Left ventricle myocardium inferior (tissue), 1 donor: ENCODE data around the gene HECW1. TPM values are rescaled to one million over a fixed set of nuclear protein-coding genes. Genes with fewer than 3 reads are reported as not detected.

ENCODE experiments used
- DNase-seq: peaks from one replicate; pipeline ENCODE4 v3.0.0-alpha.2; 2020
- H3K27ac ChIP-seq: fragments of 200-600 bp; replicated peaks from 2 replicates; pipeline ENCODE4 v1.8.0; 2021
- H3K27me3 ChIP-seq: fragments of 200-600 bp; 2 replicates; pipeline ENCODE4 v1.8.0; 2021; ENCODE audit warnings: low read depth
- H3K36me3 ChIP-seq: fragments of 200-600 bp; 2 replicates; pipeline ENCODE4 v1.8.0; 2021
- H3K4me1 ChIP-seq: fragments of 200-600 bp; 2 replicates; pipeline ENCODE4 v1.8.0; 2021
- H3K4me3 ChIP-seq: fragments of 200-600 bp; 2 replicates; pipeline ENCODE4 v1.8.0; 2021; ENCODE audit warnings: mild to moderate bottlenecking, moderate library complexity
- H3K9me3 ChIP-seq: fragments of 200-600 bp; replicated peaks from 2 replicates; pipeline ENCODE4 v1.8.0; 2021
- intact Hi-C: fragments of 100-400 bp; cut with micrococcal nuclease; formaldehyde crosslinking; loops from one replicate; pipeline ENCODE4 v1.11.0; 2022
- total RNA-seq: library from RNA; stranded (reverse); fragmentation: NEBNext Ultra II Directional; extraction: Animal tissue kit (Norgen Biotek cat#: 25700); gene quantifications from one replicate; pipeline ENCODE4 v1.2.1, GENCODE V29; 2021
- TF ChIP-seq, protein P1 (sequence below): fragments of 200-600 bp; IDR thresholded peaks from 2 replicates; pipeline ENCODE4 v1.8.0; 2021; ENCODE audit warnings: antibody characterized with exemption, mild to moderate bottlenecking, borderline replicate concordance
- donor health status: DM: no; HTN: yes; CAD: no; lungs with severe emphysema.

HECW1 gene
- total RNA-seq, 1 donor from 2014 or later: not detected

GRCh38 chr7:43274752-43275151 is 162.3 kb downstream of the HECW1 start:
- intact Hi-C loops: no loop called here
- DNase-seq: no peak

GRCh38 chr7:43276547-43276946 is 164.1 kb downstream of the HECW1 start:
- intact Hi-C loops: no loop called here
- peaks cover 23% of the 10 kb centered on the region for H3K27me3 ChIP-seq
- H3K36me3 ChIP-seq: no peaks in the 10 kb centered on the region
- DNase-seq: no peak
- H3K4me1 ChIP-seq: no peaks in the 10 kb centered on the region
- H3K27ac ChIP-seq: no peak overlapping the region
- TF ChIP-seq, protein P1, sequence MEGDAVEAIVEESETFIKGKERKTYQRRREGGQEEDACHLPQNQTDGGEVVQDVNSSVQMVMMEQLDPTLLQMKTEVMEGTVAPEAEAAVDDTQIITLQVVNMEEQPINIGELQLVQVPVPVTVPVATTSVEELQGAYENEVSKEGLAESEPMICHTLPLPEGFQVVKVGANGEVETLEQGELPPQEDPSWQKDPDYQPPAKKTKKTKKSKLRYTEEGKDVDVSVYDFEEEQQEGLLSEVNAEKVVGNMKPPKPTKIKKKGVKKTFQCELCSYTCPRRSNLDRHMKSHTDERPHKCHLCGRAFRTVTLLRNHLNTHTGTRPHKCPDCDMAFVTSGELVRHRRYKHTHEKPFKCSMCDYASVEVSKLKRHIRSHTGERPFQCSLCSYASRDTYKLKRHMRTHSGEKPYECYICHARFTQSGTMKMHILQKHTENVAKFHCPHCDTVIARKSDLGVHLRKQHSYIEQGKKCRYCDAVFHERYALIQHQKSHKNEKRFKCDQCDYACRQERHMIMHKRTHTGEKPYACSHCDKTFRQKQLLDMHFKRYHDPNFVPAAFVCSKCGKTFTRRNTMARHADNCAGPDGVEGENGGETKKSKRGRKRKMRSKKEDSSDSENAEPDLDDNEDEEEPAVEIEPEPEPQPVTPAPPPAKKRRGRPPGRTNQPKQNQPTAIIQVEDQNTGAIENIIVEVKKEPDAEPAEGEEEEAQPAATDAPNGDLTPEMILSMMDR: no peak
- no peak overlapping the region for H3K4me3 ChIP-seq
- H3K9me3 ChIP-seq: peaks cover 15% of the 10 kb centered on the region

More at GRCh38 chr7:43274752-43275151, 162.3 kb downstream of the HECW1 start:
- H3K4me1 ChIP-seq: no peaks in the 10 kb centered on the region
- no peak overlapping the region for H3K4me3 ChIP-seq
- peaks cover 9% of the 10 kb centered on the region for H3K27me3 ChIP-seq
- no peak overlapping the region for H3K27ac ChIP-seq
- H3K36me3 ChIP-seq: no peaks in the 10 kb centered on the region
- H3K9me3 ChIP-seq: peaks cover 20% of the 10 kb centered on the region
- TF ChIP-seq, protein P1: no peak

DNA sequence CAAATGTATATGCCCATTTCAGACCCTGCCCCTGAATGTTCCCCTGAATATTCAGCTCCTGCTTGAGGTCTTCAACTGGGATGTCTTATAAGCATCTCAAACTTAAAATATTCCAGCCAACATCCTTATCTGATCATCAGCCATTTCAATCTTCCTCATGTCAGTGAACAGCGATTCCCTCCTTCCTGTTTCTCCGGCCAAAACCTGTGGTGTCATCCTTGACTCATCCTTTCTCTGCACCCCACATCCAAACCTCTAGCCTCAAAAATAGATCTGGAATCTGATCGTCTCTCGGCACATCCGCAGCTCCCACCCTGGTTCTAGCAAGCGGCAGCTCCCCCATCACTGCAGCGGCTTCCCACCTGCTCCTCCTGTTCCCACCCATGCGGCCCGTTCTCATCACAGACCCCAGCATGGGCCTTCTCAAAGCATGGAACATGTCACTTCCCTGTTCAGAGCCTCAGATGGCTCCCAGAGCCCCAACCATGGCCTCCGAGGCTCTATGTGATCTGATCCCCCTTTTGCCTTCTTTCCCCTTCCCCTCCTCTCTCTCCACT is 165.7 kb downstream of the HECW1 start:
- H3K27me3 ChIP-seq: peaks cover 39% of the 10 kb centered on the region
- no peak for DNase-seq
- H3K4me1 ChIP-seq: no peaks in the 10 kb centered on the region
- H3K36me3 ChIP-seq: no peaks in the 10 kb centered on the region
- intact Hi-C loops: no loop called here
- no peaks in the 10 kb centered on the region for H3K9me3 ChIP-seq
- H3K4me3 ChIP-seq: no peak overlapping the region
- no peak overlapping the region for H3K27ac ChIP-seq
- TF ChIP-seq, protein P1: no peak

DNA sequence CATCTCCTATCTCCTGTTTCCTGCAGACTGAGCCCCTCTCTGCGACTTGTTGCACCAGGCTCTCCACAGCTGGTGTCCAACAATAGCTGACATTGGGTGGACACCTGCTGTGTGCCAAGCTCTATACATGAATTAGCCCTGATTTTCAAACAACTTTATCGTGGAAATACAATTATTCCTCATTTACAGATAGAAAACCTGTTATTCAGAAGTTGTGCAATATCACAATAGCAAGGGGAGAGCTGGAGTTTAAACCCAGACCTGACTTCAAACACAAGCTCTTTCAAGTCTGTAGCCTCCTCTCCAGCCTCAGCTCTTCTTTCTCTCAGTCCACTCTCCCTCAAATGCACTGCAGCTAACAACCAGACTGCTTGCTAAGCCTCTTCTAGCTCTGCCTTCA is 168.8 kb downstream of the HECW1 start:
- intact Hi-C loops: no loop called here
- no peaks in the 10 kb centered on the region for H3K4me1 ChIP-seq
- TF ChIP-seq, protein P1: no peak
- no peak for DNase-seq
- H3K27me3 ChIP-seq: peaks cover 55% of the 10 kb centered on the region
- no peaks in the 10 kb centered on the region for H3K36me3 ChIP-seq
- no peak overlapping the region for H3K4me3 ChIP-seq
- peaks cover 9% of the 10 kb centered on the region for H3K9me3 ChIP-seq
- no peak overlapping the region for H3K27ac ChIP-seq

DNA sequence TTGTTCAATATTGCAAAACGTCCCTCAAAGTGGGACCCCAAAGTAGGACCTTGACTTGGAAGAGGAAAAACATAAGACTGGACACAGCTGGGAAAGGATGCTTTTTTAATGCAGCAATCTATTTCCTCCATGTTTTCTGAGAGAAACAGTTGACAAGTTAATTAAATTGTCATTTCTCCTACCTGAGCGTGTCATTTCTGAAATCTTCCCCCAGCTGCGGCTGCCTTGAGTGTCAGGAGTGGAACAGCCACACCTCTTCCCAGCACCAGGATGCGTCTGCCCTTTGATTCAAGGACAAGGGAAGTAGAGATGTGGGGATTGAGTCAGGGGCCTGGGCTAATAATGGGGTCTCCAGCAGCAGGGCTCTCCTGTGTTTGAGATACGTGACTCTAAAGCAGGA is 171.3 kb downstream of the HECW1 start:
- Histone ChIP-seq H3K9me3 (peaks cover 12% of the 10 kb centered on the region), H3K4me3 (no peak overlapping the region), H3K27me3 (peaks cover 59% of the 10 kb centered on the region), H3K36me3 (no peaks in the 10 kb centered on the region), H3K4me1 (no peaks in the 10 kb centered on the region), H3K27ac (no peak overlapping the region)
- no peak for DNase-seq
- TF ChIP-seq, protein P1: no peak
- intact Hi-C loops: no loop called here
